BE2C (cell line): Measurements from ENCODE around the gene PKMYT1.

Source experiments
- DNase-seq: peaks from one replicate; pipeline ENCODE4 v3.0.0-alpha.2; 2020
- H3K27me3 ChIP-seq: fragments of 250-450 bp; sonication (Bioruptor Pico); 2 replicates; pipeline ENCODE4 v1.5.1; 2020; ENCODE audit warnings: mild to moderate bottlenecking
- H3K36me3 ChIP-seq: fragments of 250-450 bp; sonication (Bioruptor Pico); 2 replicates; pipeline ENCODE4 v1.5.1; 2020; ENCODE audit warnings: mild to moderate bottlenecking
- H3K4me1 ChIP-seq: fragments of 250-450 bp; sonication (Bioruptor Pico); 2 replicates; pipeline ENCODE4 v1.5.1; 2020
- H3K4me3 ChIP-seq: 2 replicates; pipeline ENCODE4 v1.5.1; 2011; ENCODE audit warnings: low read depth, low read length
- H3K9me3 ChIP-seq: fragments of 250-450 bp; sonication (Bioruptor Pico); 2 replicates; pipeline ENCODE4 v1.5.1; 2020
- TF ChIP-seq, protein P1 (sequence below): IDR thresholded peaks from 2 replicates; pipeline ENCODE4 v1.5.1; 2012; ENCODE audit warnings: mild to moderate bottlenecking, low read depth, low read length

PKMYT1 gene

DNA sequence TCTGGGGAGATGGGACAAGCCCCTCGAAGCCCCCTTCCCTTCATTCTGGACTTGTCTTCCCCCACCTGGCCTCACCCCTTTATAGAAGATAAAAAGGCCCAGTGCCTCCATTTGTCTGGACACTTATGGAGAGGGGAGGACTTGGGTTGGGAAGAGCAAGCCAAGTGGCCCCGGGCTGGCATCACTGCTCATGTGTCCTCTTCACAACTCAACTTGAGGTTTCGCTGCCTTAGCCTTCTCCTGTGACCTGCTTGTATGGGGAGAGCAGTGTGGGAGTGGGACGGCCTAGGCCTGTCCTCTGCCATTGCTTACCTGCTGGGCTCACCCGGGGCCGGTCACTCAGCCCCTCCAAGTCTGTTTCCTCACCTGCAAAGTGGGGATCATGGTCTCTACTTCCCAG lies 9.7 kb downstream of the PKMYT1 start:
- no peaks in the 10 kb centered on the region for H3K9me3 ChIP-seq
- no peaks in the 10 kb centered on the region for H3K27me3 ChIP-seq
- no peak for DNase-seq
- H3K36me3 ChIP-seq, result peaks cover 48% of the 10 kb centered on the region
- TF ChIP-seq, protein P1, sequence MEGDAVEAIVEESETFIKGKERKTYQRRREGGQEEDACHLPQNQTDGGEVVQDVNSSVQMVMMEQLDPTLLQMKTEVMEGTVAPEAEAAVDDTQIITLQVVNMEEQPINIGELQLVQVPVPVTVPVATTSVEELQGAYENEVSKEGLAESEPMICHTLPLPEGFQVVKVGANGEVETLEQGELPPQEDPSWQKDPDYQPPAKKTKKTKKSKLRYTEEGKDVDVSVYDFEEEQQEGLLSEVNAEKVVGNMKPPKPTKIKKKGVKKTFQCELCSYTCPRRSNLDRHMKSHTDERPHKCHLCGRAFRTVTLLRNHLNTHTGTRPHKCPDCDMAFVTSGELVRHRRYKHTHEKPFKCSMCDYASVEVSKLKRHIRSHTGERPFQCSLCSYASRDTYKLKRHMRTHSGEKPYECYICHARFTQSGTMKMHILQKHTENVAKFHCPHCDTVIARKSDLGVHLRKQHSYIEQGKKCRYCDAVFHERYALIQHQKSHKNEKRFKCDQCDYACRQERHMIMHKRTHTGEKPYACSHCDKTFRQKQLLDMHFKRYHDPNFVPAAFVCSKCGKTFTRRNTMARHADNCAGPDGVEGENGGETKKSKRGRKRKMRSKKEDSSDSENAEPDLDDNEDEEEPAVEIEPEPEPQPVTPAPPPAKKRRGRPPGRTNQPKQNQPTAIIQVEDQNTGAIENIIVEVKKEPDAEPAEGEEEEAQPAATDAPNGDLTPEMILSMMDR, result no peak
- peaks cover 23% of the 10 kb centered on the region for H3K4me1 ChIP-seq
- H3K4me3 ChIP-seq, result peak overlapping the region; percentile 80

DNA sequence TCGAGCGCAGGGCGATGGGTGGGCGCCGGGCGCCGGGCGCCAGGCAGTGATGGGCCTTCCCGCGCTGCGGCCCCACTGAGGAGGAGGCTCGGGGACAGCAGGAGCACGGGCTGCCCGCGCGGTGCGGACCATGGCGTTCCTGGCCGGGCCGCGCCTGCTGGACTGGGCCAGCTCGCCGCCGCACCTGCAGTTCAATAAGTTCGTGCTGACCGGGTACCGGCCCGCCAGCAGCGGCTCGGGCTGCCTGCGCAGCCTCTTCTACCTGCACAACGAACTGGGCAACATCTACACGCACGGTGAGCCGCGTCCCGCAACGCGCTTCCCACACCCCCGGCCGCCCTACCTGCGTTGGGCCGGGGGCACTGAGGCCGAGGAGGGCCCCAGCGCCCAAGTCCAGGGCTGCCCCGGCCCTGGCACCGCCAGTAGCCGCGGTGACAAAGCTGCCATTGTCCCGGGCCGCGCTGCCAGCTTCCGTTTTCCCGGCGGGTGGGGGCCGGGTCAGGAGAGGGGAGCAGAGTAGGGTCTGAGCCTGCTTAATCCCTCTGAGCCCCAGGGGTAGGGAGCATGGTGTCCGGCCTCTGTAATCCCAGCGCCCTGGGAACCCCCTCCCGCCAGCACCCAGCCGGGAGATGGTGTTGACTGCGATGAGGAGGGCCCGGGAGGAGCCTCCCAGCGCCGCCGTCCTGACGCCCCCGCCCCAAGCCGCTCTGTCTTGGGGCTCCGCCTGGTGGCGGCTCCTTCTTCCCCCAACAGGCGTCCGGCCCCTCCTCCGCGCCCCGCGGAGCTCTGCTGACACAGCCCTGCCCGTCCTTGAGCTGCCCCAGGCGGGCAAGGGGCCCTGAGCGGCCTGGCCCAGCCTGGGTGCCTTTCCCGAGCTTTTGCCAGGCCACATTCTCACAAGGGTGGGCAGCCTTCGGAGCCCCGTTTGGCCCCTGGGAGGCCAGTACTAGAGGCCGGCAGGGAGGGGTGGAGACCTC lies 10.4 kb downstream of the PKMYT1 start:
- H3K4me1 ChIP-seq, result peaks cover 23% of the 10 kb centered on the region
- peak overlapping the region; percentile 80 for H3K4me3 ChIP-seq
- TF ChIP-seq, protein P1, result peak; percentile 54
- no peaks in the 10 kb centered on the region for H3K9me3 ChIP-seq
- peaks cover 40% of the 10 kb centered on the region for H3K36me3 ChIP-seq
- DNase-seq, result peak; percentile 86
- H3K27me3 ChIP-seq, result no peaks in the 10 kb centered on the region

DNA sequence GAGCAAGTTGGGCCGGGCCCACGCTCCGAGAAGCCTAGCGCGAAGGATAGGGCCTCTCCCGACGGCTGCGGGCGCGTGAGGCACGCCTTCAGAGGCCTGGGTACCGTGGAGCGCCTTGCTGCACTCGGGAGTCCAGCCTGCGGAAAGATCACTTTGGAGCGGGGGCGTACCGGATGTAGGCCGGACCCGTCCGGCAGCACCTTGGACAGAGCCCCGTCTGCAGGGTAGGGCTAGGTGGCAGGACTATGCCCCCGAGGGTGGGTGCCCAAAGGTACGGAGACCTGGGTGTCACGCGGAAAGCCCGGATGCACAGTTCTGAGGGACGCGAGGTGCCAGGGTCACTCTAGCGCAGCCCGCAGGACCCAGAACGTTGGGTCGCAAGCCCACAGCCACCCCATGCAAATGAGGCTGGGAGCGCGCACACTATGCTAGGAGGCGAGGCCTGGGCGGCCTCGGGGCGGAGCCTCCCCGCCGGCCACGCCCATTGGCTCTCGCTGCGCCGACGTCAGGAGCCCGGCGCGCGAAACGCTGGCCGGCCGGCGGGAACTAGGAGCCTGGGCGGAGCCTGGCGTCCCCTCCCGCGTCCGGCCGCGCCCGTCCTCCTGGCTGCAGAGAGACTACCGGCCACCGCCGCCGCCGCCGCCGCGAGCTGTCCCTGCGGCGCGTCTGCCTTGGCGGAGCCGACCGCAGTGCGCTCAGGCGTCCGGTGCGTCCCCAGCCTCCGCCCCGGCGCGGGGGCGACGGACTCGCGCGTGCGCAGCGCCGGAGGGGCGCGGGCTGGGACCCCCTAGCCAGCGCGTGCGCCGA lies 11.3 kb downstream of the PKMYT1 start, which contains the start of gene PAQR4:
Gene PAQR4, plus strand, starts transcription at position 611 of the 807 bp plus-strand sequence. CDS start 327 bp downstream, outside the sequence.
- peak; percentile 95 for DNase-seq
- Histone ChIP-seq H3K4me3 (peak within 1 kb of the TSS; percentile 80), H3K27me3 (no peaks in the 10 kb centered on the region), H3K36me3 (peaks cover 31% of the 10 kb centered on the region), H3K9me3 (no peaks in the 10 kb centered on the region), H3K4me1 (peaks cover 23% of the 10 kb centered on the region)
- TF ChIP-seq, protein P1, result no peak

DNA sequence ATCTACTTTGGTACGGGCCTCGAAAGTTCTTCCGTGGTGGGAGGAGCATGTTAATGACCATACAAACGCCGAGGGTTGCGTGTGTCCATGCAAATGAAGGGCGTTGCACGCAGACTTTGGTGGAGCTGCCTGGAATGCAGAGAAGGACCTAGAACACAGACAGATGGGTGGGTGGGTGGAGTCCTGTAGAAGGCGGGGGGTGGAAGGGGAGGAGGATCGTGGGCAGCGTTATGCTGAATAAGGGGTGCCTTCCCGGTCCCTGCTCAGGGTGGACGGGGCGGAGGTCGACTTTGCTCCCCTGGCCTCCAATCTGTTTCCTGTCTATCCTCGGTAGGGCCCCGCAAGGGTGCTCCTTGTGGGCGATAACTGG lies 11.9 kb downstream of the PKMYT1 start:
- TF ChIP-seq, protein P1, result no peak
- no peak for DNase-seq
- peaks cover 20% of the 10 kb centered on the region for H3K4me1 ChIP-seq
- H3K27me3 ChIP-seq, result no peaks in the 10 kb centered on the region
- H3K9me3 ChIP-seq, result no peaks in the 10 kb centered on the region
- H3K4me3 ChIP-seq, result peak overlapping the region; percentile 80
- H3K36me3 ChIP-seq, result peaks cover 26% of the 10 kb centered on the region

DNA sequence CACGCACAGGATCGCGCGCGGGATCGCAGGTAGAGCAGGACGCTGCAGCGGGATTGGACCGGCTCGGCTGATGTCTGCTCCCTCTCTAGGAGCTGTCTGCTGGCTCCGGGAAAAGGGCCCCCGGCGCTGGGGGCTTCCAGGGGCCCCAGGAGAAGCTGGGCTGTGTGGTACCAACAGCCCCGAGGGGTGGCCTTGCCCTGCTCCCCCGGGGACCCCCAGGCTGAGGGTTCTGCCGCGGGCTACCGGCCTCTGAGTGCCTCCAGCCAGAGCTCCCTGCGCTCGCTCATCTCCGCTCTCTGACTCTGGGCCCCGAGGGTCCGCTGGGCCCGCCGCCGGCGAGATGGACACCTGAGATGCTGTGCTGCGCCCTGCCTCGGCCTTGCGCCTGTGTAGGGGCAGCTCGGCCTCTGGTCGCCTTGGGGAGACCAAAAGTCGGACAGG lies 12.5 kb downstream of the PKMYT1 start:
- H3K27me3 ChIP-seq, result no peaks in the 10 kb centered on the region
- no peaks in the 10 kb centered on the region for H3K9me3 ChIP-seq
- peaks cover 19% of the 10 kb centered on the region for H3K36me3 ChIP-seq
- DNase-seq, result no peak
- H3K4me3 ChIP-seq, result no peak overlapping the region
- TF ChIP-seq, protein P1, result no peak
- peaks cover 14% of the 10 kb centered on the region for H3K4me1 ChIP-seq
